Daoy (cell line): ENCODE data around the gene NTSR1. TPM values are rescaled to one million over a fixed set of nuclear protein-coding genes. Genes with fewer than 3 reads are reported as not detected.
"Not testable (repeated sequence)": the region's sequence is repeated elsewhere in the genome, so short reads cannot be mapped to it uniquely, and the experiment has no call there.

ENCODE experiments used
- DNase-seq: peaks from one replicate; pipeline ENCODE4 v3.0.0-alpha.2; 2015; ENCODE audit warnings: low read depth
- total RNA-seq: library from RNA; depleted of rRNA; stranded (reverse); fragments of >200 nt; shearing (Covaris generic); gene quantifications from 2 replicates; pipeline ENCODE4 v1.2.3, GENCODE V29; 2014

Gene NTSR1
- total RNA-seq, 1 experiment from 2014 or later, result 0.17 TPM

DNA sequence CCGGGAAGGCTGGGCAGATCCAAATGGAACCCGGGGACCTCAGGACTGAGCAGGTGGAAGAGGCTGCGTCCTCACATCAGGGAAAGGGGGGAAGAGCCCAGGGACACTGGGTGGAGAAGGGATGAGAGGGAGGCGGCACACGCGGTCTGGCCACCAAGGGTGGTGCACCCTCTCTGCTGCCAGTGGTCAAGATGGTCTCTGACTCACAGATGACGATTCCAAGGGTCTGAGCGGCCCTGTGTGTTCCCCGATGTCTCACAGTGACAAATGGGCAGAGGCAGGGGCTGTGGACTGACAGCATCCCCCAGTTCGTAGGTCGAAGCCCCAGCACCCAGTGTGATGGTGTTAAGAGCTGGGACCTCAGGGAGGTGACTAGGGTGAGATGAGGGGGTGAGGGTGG, 34.3 kb upstream of the NTSR1 start:
- DNase-seq, result no peak

GRCh38 chr20:62675156-62675876, 33.3 kb upstream of the NTSR1 start:
- DNase-seq, result peak; percentile 56

DNA sequence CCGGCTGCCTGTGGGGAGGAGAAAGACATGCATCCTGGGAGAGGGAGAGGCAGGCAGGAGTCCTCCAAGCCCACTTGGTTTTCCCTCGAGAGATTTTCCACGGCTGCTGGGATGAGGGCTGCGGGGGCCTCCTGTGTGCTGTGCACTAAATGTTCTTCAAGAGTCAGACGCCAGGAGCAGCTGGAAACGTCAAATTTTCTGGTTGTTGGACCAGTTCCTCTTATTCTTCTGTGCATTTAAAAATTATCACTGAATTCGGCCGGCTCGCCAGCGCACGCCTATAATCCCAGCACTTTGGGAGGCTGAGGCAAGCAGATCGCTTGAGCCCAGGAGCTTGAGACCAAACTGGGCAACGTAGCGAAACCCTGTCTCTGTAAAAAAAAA, 32.8 kb upstream of the NTSR1 start:
- no peak for DNase-seq

GRCh38 chr20:62676976-62677375, 31.7 kb upstream of the NTSR1 start:
- DNase-seq, result no peak

DNA sequence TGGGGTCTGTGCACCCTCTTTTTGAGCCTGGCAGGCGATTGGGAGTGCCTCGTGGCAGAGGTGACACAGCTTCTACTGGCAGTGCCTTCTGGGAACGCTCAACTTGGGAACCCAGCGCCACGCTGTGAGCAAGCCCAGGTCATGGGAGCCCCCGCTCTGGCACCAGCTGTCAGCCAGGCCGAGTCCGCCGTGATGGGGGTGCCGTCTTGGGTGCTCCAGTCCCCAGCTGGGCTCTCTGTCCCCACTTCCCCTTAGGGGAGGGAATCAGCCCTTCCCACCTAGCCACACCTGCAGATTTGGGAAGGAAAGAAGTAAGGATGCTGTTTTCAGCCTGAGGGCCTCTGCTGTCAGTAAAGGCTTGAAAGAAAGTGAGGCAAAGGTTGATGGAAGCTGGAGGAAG, 31.0 kb upstream of the NTSR1 start:
- DNase-seq, result no peak

- no peak for DNase-seq
These were observed 30.1 kb upstream of the NTSR1 start for GRCh38 chr20:62678553-62678952.

DNA sequence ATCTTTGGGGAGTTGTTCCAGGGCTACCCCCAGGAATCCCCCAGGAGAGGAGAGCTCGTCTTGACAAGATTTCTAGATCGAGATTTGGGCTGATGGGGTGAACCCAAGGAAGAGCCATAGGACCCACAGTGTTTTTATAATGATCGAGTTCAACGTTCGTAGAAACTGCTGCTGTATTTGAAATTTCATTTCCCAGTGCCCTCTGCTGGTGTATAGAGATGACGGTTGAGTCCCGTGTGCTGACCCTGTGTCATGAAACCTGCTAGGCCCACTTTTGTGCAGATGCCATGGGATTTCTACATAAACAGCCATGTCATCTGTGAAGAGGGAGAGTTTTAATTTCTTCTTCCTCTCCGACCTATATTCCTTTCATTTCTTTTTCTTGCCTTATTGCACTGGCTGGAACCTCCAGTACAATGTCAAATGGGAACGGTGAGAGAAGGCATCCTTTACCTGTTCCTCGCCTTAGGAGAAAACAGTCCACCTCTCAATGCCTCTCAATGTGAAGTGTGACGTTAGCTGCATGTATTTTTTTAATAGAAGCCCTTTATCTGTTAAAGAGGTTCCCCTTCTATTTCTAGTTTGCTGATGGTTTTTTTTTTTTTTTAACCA, 28.6 kb upstream of the NTSR1 start:
- no peak for DNase-seq

- no peak for DNase-seq
These were observed 25.6 kb upstream of the NTSR1 start for GRCh38 chr20:62682912-62683517.

GRCh38 chr20:62683660-62684322, 24.8 kb upstream of the NTSR1 start:
- DNase-seq, result not testable (repeated sequence)

GRCh38 chr20:62684981-62685380, 23.7 kb upstream of the NTSR1 start:
- no peak for DNase-seq

GRCh38 chr20:62685781-62686555, 22.7 kb upstream of the NTSR1 start:
- no peak for DNase-seq

- DNase-seq, result no peak
These were observed 21.5 kb upstream of the NTSR1 start for GRCh38 chr20:62686869-62687830.

GRCh38 chr20:62688083-62688482, 20.6 kb upstream of the NTSR1 start:
- DNase-seq, result no peak

- DNase-seq, result no peak
These were observed 19.7 kb upstream of the NTSR1 start for GRCh38 chr20:62688855-62689460.

- no peak for DNase-seq
These were observed 18.8 kb upstream of the NTSR1 start for GRCh38 chr20:62689861-62690260.

GRCh38 chr20:62690261-62690820, 18.3 kb upstream of the NTSR1 start:
- no peak for DNase-seq

DNA sequence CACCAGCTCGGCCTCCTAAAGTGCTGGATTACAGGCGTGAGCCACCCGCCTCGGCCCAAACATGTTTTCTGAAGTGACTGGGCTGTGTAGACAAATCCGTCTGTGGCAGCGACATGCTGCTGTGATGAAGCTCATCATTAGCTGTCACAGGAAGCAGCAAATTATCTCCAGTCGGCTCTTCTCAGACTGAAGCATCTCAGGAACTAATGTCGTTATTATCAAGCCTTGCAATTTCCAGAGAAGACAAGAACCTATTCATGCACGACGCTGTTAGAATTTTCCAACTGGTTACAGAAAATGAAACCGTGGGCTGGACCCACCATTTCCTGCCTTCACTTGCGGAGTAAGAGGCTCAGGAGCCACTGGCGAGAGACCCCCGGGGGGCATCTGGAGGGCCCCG, 17.1 kb upstream of the NTSR1 start:
- no peak for DNase-seq

- DNase-seq, result no peak
These were observed 16.5 kb upstream of the NTSR1 start for GRCh38 chr20:62692176-62692575.

GRCh38 chr20:62692801-62693523, 15.7 kb upstream of the NTSR1 start:
- no peak for DNase-seq
